K562 (cell line): ENCODE results near the gene CAMK2G.

Source experiments
- CBFB ChIP-seq: sonication (generic); formaldehyde crosslinking; IDR thresholded peaks from 2 replicates; pipeline ENCODE4 v1.4.0; 2020; ENCODE audit warnings: mild to moderate bottlenecking, missing genetic modification reagents
- EP300 ChIP-seq: IDR thresholded peaks from 2 replicates; pipeline ENCODE4 v1.6.1; 2012; ENCODE audit warnings: low read length, improper control_type of control experiment
- NFE2L1 ChIP-seq: fragments of 450-650 bp; IDR thresholded peaks from 2 replicates; pipeline ENCODE4 v1.6.1; 2016; ENCODE audit warnings: missing genetic modification characterization, low read depth, mild to moderate bottlenecking, missing compliant biosample characterization, moderate library complexity, borderline replicate concordance
- RAD21 ChIP-seq, 2 experiments: fragments of 250-450 bp in 1 of 2; fragments of 450-650 bp in 1 of 2; sonication (Bioruptor Pico) in 1 of 2; formaldehyde crosslinking in 1 of 2; IDR thresholded peaks in 1 of 2; conservative IDR thresholded peaks in 1 of 2; 2 replicates each; pipeline versions ENCODE4 v1.4.0 to v1.8.0; 2020 to 2022; ENCODE audit warnings: mild to moderate bottlenecking in 2 of 2, moderate library complexity in 1 of 2
- SETDB1 ChIP-seq: IDR thresholded peaks from one replicate; pipeline ENCODE4 v1.6.1; 2012; ENCODE audit warnings: low read length, control low read depth, inconsistent platforms
- TF ChIP-seq, protein P1 (sequence below), 3 experiments: IDR thresholded peaks in 2 of 3; conservative IDR thresholded peaks in 1 of 3; 2 replicates each; pipeline ENCODE4 v1.5.1; 2011 to 2012; ENCODE audit warnings: low read length in 3 of 3, mild to moderate bottlenecking in 3 of 3, control low read depth in 2 of 3, improper control_type of control experiment in 1 of 3, inconsistent platforms in 1 of 3, low read depth in 1 of 3, mixed read lengths in 1 of 3, moderate library complexity in 1 of 3; ENCODE audit not compliant: insufficient read depth in 2 of 3

DNA sequence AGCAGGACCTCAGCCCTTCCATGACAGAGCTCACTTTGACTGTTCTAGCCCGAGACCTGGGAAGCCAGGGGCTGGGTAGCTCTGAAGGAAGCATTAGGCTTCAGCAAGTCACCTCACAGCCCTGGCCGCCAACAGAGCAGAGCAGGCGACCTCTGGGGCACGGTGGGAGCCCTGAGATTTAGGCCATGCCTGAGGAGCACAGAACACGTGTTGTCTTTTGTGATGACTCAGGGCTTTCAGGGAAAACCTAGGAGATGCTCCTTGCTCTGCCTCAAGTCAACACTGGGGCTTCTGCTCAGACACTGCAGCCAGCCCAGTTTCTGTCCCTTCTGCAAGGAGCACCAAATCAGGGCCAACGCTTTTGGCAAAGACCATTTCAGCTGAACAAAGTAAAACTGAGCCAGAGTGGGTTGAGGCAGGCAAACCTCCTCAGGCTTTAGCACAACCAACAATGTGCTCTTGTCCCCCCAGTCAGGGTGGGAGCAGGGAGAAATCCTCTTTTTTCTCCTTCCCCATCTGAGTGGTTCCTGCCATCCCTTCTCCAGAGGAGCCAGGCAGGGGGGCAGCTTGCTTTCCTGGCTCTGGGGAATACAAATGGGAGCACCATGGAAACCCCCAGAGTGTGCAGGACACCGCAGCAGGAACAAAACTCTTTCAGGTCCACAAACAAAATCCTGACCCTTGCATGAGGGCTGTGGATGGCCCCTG is 14.4 kb downstream of the CAMK2G start:
- TF ChIP-seq, protein P1, sequence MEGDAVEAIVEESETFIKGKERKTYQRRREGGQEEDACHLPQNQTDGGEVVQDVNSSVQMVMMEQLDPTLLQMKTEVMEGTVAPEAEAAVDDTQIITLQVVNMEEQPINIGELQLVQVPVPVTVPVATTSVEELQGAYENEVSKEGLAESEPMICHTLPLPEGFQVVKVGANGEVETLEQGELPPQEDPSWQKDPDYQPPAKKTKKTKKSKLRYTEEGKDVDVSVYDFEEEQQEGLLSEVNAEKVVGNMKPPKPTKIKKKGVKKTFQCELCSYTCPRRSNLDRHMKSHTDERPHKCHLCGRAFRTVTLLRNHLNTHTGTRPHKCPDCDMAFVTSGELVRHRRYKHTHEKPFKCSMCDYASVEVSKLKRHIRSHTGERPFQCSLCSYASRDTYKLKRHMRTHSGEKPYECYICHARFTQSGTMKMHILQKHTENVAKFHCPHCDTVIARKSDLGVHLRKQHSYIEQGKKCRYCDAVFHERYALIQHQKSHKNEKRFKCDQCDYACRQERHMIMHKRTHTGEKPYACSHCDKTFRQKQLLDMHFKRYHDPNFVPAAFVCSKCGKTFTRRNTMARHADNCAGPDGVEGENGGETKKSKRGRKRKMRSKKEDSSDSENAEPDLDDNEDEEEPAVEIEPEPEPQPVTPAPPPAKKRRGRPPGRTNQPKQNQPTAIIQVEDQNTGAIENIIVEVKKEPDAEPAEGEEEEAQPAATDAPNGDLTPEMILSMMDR (IDR thresholded peaks at IDR 0.05 in 2 of 3, conservative IDR thresholded peaks at IDR 0.05 in 1 of 3; ENCODE audit: insufficient read depth in 2 of 3, low read depth in 1 of 3, low read length in 3 of 3) = no peak
- TF ChIP-seq RAD21 (CRISPR knock-in tag; conservative IDR thresholded peaks at IDR 0.05 in 1 of 2, IDR thresholded peaks at IDR 0.05 in 1 of 2) (no peak), SETDB1 (no peak), CBFB (no peak), EP300 (no peak), NFE2L1 (tag) (no peak)
